Erythroblast (primary cell): ENCODE measurements around the gene NLRP4.

Experiments
- GATA1 ChIP-seq: IDR thresholded peaks from 2 replicates; pipeline ENCODE4 v1.6.1; 2011; ENCODE audit warnings: low read depth, mild to moderate bottlenecking, control low read depth, low read length, moderate library complexity
- POLR2A ChIP-seq: IDR thresholded peaks from 2 replicates; pipeline ENCODE4 v1.6.1; 2011; ENCODE audit warnings: mild to moderate bottlenecking, low read length

DNA sequence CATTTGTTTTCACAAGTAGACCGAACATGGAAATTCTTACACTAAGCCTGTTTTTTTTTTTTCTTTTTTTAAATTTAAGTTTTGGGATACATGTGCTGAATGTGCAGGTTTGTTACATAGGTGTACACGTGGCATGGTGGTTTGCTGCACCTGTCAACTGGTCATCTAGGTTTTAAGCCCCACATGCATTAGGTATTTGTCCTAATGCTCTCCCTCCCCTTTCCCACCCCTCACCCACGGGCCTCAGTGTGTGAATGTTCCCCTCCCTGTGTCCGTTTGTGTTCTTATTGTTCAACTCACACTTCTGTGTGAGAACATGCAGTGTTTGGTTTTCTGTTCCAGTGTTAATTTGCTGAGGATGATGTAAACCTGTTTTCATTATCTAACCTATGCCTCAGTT, 2.6 kb downstream of the NLRP4 start:
- TF ChIP-seq POLR2A (no peak), GATA1 (no peak)
